Measurements from ENCODE around the gene TDRD5. TPM values are rescaled to one million over a fixed set of nuclear protein-coding genes. Genes with fewer than 3 reads are reported as not detected.

Gene TDRD5
- total RNA-seq, 1 donor from 2014 or later: not detected

DNA sequence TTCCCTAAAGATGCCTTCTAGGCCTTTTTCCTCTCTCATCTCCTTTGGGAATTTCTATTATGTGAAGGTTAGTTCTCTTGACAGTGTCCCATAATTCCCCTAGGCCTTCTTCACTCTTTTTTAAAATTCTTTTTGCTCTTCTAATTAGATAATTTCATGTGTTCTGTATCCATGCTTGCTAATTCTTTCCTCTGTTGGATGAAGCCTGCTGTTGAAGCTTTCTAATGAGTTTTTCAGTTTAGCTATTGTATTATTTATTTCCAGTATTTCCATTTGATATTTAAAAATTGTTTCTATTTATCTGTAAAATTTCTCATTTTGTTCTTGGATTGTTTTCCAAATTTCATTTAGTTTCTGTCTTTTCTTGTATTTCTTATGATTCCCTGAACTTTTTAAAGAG lies 123.0 kb downstream of the TDRD5 start:
- Mint-ChIP-seq H3K9me3 (ENCODE audit: unreplicated experiment) (peaks cover 55% of the 10 kb centered on the region), H3K4me3 (ENCODE audit: unreplicated experiment) (no peak overlapping the region), H3K4me1 (ENCODE audit: unreplicated experiment) (no peaks in the 10 kb centered on the region), H3K27ac (ENCODE audit: unreplicated experiment) (no peak overlapping the region), H3K36me3 (ENCODE audit: unreplicated experiment) (no peaks in the 10 kb centered on the region), H3K27me3 (ENCODE audit: unreplicated experiment) (peaks cover 12% of the 10 kb centered on the region)
- DNase-seq (ENCODE audit: extremely low spot score, unreplicated experiment): no peak
- no peak for TF ChIP-seq CTCF (IDR thresholded peaks at IDR 0.05)

GRCh38 chr1:179719272-179719671 lies 127.6 kb downstream of the TDRD5 start:
- Mint-ChIP-seq H3K27me3 (ENCODE audit: unreplicated experiment) (no peaks in the 10 kb centered on the region), H3K9me3 (ENCODE audit: unreplicated experiment) (peaks cover 61% of the 10 kb centered on the region), H3K4me1 (ENCODE audit: unreplicated experiment) (no peaks in the 10 kb centered on the region), H3K27ac (ENCODE audit: unreplicated experiment) (no peak overlapping the region), H3K4me3 (ENCODE audit: unreplicated experiment) (no peak overlapping the region), H3K36me3 (ENCODE audit: unreplicated experiment) (no peaks in the 10 kb centered on the region)
- TF ChIP-seq CTCF (IDR thresholded peaks at IDR 0.05): no peak
- DNase-seq (ENCODE audit: extremely low spot score, unreplicated experiment): no peak

GRCh38 chr1:179728271-179728670 lies 136.6 kb downstream of the TDRD5 start:
- TF ChIP-seq CTCF (IDR thresholded peaks at IDR 0.05): no peak
- H3K27me3 Mint-ChIP-seq (ENCODE audit: unreplicated experiment): peaks cover 31% of the 10 kb centered on the region
- DNase-seq (ENCODE audit: extremely low spot score, unreplicated experiment): no peak
- no peak overlapping the region for H3K27ac Mint-ChIP-seq (ENCODE audit: unreplicated experiment)
- no peak overlapping the region for H3K4me3 Mint-ChIP-seq (ENCODE audit: unreplicated experiment)
- no peaks in the 10 kb centered on the region for H3K4me1 Mint-ChIP-seq (ENCODE audit: unreplicated experiment)
- H3K9me3 Mint-ChIP-seq (ENCODE audit: unreplicated experiment): no peaks in the 10 kb centered on the region
- H3K36me3 Mint-ChIP-seq (ENCODE audit: unreplicated experiment): no peaks in the 10 kb centered on the region

GRCh38 chr1:179729881-179730280 lies 138.2 kb downstream of the TDRD5 start:
- H3K4me1 Mint-ChIP-seq (ENCODE audit: unreplicated experiment): no peaks in the 10 kb centered on the region
- H3K9me3 Mint-ChIP-seq (ENCODE audit: unreplicated experiment): no peaks in the 10 kb centered on the region
- TF ChIP-seq CTCF (IDR thresholded peaks at IDR 0.05): no peak

DNA sequence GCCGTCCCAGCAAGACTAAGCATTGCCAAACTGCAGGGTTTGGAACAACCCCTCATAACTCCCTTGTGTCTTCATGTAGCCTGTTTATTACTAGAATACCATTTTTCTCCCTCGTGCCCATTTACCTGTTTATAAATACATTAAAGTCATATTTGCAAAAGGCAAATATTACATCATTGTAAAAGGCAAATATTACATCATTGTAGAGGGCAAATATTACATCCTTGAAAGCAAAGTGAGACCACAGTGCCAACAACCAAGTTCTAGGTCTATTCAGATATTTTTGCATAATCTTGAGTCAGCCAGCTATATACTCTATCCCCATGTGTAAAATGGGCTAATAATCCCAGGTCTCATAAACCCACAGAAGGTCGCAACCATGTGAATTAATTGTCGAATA lies 140.0 kb downstream of the TDRD5 start:
- no peaks in the 10 kb centered on the region for H3K9me3 Mint-ChIP-seq (ENCODE audit: unreplicated experiment)
- no peaks in the 10 kb centered on the region for H3K4me1 Mint-ChIP-seq (ENCODE audit: unreplicated experiment)
- peaks cover 48% of the 10 kb centered on the region for H3K27me3 Mint-ChIP-seq (ENCODE audit: unreplicated experiment)
- no peak for TF ChIP-seq CTCF (IDR thresholded peaks at IDR 0.05)
- H3K4me3 Mint-ChIP-seq (ENCODE audit: unreplicated experiment): no peak overlapping the region
- H3K36me3 Mint-ChIP-seq (ENCODE audit: unreplicated experiment): no peaks in the 10 kb centered on the region
- DNase-seq (ENCODE audit: extremely low spot score, unreplicated experiment): no peak
- H3K27ac Mint-ChIP-seq (ENCODE audit: unreplicated experiment): no peak overlapping the region

More at GRCh38 chr1:179729881-179730280, 138.2 kb downstream of the TDRD5 start:
- Mint-ChIP-seq H3K27me3 (ENCODE audit: unreplicated experiment) (peaks cover 41% of the 10 kb centered on the region), H3K36me3 (ENCODE audit: unreplicated experiment) (no peaks in the 10 kb centered on the region), H3K4me3 (ENCODE audit: unreplicated experiment) (no peak overlapping the region), H3K27ac (ENCODE audit: unreplicated experiment) (no peak overlapping the region)
- DNase-seq (ENCODE audit: extremely low spot score, unreplicated experiment): no peak

Other genes starting within 250 kb of the TDRD5 start
- 0.39 and 0.70 TPM in 2 replicates for gene AXDND1, start 225.9 kb upstream of the TDRD5 start, total RNA-seq
- gene NPHS2, start 15.9 kb upstream of the TDRD5 start, total RNA-seq: not detected in 2 replicates
- not detected in 2 replicates for gene FAM163A, start 151.5 kb downstream of the TDRD5 start, total RNA-seq